Nephron progenitor cell (in vitro differentiated cells): Measurements from ENCODE around the gene SBF2.
"Not testable (repeated sequence)": the region's sequence is repeated elsewhere in the genome, so short reads cannot be mapped to it uniquely, and the experiment has no call there.

Experiments
- DNase-seq: peaks from one replicate; pipeline ENCODE4 v3.0.0; 2021
- H3K27ac Mint-ChIP-seq: 2 replicates; pipeline ENCODE4 v1.8.0; 2021; ENCODE audit warnings: mild to moderate bottlenecking, moderate library complexity, mixed read lengths
- H3K27me3 Mint-ChIP-seq: 2 replicates; pipeline ENCODE4 v1.8.0; 2021; ENCODE audit warnings: mild to moderate bottlenecking, low read depth, mixed read lengths; ENCODE audit not compliant: poor library complexity
- H3K36me3 Mint-ChIP-seq: 2 replicates; pipeline ENCODE4 v1.8.0; 2021; ENCODE audit warnings: low read depth, mixed read lengths
- H3K4me1 Mint-ChIP-seq: 2 replicates; pipeline ENCODE4 v1.8.0; 2021; ENCODE audit warnings: mixed read lengths
- H3K4me3 Mint-ChIP-seq: 2 replicates; pipeline ENCODE4 v1.8.0; 2021; ENCODE audit warnings: mild to moderate bottlenecking, moderate library complexity, mixed read lengths
- H3K9me3 Mint-ChIP-seq: 2 replicates; pipeline ENCODE4 v1.8.0; 2021; ENCODE audit warnings: mild to moderate bottlenecking, moderate library complexity, mixed read lengths
- TF ChIP-seq, protein P1 (sequence below): fragments of 200-600 bp; sonication (generic); IDR thresholded peaks from 2 replicates; pipeline ENCODE4 v1.5.0; 2021; ENCODE audit warnings: antibody characterized with exemption

The SBF2 gene

GRCh38 chr11:10042699-10043098, 251.3 kb downstream of the SBF2 start:
- DNase-seq, result no peak
- H3K27ac Mint-ChIP-seq, result no peak overlapping the region

DNA sequence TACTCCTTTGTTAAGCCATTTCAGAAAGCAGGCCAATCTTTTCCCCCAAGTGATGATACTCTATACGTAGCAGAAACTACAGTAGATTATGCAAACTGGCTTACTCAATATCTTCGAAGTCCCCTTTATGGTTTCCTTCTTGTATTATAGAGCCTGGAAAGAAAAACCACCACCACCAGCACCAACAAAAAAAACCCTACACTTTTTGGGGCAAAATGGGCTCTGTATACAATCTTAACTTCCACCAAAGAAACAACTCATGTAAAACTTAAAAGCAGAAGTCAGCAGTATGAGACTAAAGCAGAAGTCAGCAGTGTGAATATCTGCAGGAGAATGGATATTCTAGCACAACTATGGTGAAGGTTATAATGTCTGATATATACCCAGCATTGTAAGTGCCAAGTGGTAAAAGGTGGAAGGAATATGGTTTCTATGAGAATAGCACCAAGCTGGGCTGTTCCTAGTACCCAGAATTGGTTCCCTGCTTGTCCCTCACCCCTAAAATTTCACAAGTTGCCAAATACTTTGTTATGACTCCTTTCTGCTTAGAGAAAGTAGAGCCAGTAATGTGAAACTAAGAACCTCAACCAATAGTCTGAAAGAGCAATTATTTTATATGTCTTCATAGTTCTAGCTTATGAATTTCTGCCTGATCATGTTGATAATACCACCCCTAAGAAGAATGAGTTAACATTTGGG, 252.1 kb downstream of the SBF2 start:
- no peak for DNase-seq
- Mint-ChIP-seq H3K27ac (no peak overlapping the region), H3K9me3 (peaks cover 24% of the 10 kb centered on the region), H3K4me1 (no peaks in the 10 kb centered on the region), H3K27me3 (no peaks in the 10 kb centered on the region), H3K4me3 (no peak overlapping the region), H3K36me3 (peaks cover 5% of the 10 kb centered on the region)
- TF ChIP-seq, protein P1, sequence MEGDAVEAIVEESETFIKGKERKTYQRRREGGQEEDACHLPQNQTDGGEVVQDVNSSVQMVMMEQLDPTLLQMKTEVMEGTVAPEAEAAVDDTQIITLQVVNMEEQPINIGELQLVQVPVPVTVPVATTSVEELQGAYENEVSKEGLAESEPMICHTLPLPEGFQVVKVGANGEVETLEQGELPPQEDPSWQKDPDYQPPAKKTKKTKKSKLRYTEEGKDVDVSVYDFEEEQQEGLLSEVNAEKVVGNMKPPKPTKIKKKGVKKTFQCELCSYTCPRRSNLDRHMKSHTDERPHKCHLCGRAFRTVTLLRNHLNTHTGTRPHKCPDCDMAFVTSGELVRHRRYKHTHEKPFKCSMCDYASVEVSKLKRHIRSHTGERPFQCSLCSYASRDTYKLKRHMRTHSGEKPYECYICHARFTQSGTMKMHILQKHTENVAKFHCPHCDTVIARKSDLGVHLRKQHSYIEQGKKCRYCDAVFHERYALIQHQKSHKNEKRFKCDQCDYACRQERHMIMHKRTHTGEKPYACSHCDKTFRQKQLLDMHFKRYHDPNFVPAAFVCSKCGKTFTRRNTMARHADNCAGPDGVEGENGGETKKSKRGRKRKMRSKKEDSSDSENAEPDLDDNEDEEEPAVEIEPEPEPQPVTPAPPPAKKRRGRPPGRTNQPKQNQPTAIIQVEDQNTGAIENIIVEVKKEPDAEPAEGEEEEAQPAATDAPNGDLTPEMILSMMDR, result no peak

More at GRCh38 chr11:10042699-10043098, 251.3 kb downstream of the SBF2 start:
- H3K27me3 Mint-ChIP-seq, result no peaks in the 10 kb centered on the region
- no peaks in the 10 kb centered on the region for H3K4me1 Mint-ChIP-seq
- no peak overlapping the region for H3K4me3 Mint-ChIP-seq
- TF ChIP-seq, protein P1, result no peak
- H3K9me3 Mint-ChIP-seq, result peaks cover 26% of the 10 kb centered on the region
- H3K36me3 Mint-ChIP-seq, result peaks cover 5% of the 10 kb centered on the region

DNA sequence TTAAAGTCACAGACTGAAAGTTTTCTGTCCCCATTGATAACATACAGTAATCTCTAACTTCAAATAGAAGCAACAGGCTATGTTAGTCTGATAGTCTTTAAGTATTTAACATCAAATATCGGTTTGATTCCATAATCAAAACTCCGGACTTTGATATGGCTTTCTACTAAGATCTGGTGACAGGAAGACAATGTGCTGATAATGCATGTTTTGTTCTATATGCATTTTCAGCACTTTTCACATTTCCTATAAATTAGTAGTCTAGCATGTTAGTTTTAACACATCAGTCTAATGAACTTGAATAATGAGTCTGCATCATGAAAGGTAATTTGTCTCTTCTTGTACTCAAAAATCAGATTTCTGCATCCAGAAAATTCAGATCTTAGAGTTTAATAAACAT, 252.7 kb downstream of the SBF2 start:
- no peak for DNase-seq
- TF ChIP-seq, protein P1, result no peak
- no peaks in the 10 kb centered on the region for H3K27me3 Mint-ChIP-seq
- H3K36me3 Mint-ChIP-seq, result peaks cover 5% of the 10 kb centered on the region
- H3K4me1 Mint-ChIP-seq, result no peaks in the 10 kb centered on the region
- no peak overlapping the region for H3K4me3 Mint-ChIP-seq
- H3K9me3 Mint-ChIP-seq, result peaks cover 21% of the 10 kb centered on the region
- no peak overlapping the region for H3K27ac Mint-ChIP-seq

DNA sequence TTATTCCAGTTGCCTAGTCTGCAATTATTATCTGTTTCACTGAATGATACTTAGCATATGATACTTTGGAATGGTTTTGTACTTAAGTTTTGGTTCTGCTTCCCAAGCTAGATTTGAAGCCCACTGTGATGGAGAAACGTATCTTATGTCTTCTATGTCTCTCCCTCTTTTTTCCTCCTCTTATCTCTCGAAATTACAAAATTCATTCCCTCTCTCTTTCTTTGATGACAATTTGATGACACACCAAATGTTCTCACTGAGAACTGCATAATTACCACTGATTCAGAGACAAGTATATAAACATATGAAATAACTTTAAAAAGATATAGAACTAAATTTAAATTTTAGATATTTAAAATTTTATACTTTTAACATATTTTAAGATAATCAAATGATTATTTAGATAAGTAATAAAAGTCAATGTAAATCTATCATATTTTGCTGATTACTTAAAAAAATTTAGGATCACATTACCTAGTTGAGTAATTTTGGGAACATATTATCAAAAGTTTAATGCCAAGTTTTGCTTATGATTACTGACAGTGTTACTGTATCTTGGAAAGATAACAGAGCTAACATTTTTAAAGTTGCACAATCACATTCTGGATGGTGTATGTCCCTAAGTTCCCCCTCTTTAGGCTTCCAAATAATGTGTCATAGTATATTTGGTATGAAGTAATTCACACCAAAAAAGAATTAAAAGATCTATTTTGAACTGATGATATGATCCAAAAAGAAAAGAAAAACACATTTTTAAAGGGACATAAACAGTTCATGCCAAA, 255.3 kb downstream of the SBF2 start:
- no peaks in the 10 kb centered on the region for H3K4me1 Mint-ChIP-seq
- no peaks in the 10 kb centered on the region for H3K27me3 Mint-ChIP-seq
- DNase-seq, result no peak
- no peak overlapping the region for H3K27ac Mint-ChIP-seq
- H3K4me3 Mint-ChIP-seq, result no peak overlapping the region
- TF ChIP-seq, protein P1, result no peak
- peaks cover 6% of the 10 kb centered on the region for H3K9me3 Mint-ChIP-seq
- peaks cover 10% of the 10 kb centered on the region for H3K36me3 Mint-ChIP-seq

GRCh38 chr11:10035932-10036331, 258.1 kb downstream of the SBF2 start:
- peaks cover 10% of the 10 kb centered on the region for H3K36me3 Mint-ChIP-seq
- not testable (repeated sequence) for H3K4me3 Mint-ChIP-seq, H3K4me1 Mint-ChIP-seq, H3K27me3 Mint-ChIP-seq, DNase-seq, H3K27ac Mint-ChIP-seq, H3K9me3 Mint-ChIP-seq

GRCh38 chr11:10032935-10033334, 261.1 kb downstream of the SBF2 start:
- Mint-ChIP-seq H3K9me3 (peaks cover 5% of the 10 kb centered on the region), H3K27ac (no peak overlapping the region), H3K36me3 (peaks cover 18% of the 10 kb centered on the region), H3K4me1 (no peaks in the 10 kb centered on the region), H3K4me3 (no peak overlapping the region), H3K27me3 (no peaks in the 10 kb centered on the region)
- TF ChIP-seq, protein P1, result no peak
- DNase-seq, result no peak
